H9 (cell line): ENCODE measurements around the gene MARCHF6. TPM values are rescaled to one million over a fixed set of nuclear protein-coding genes. Genes with fewer than 3 reads are reported as not detected.

Experiments
- DNase-seq: peaks from one replicate; pipeline ENCODE4 v3.0.0-alpha.2; 2017
- H2AFZ ChIP-seq: one replicate; pipeline ENCODE4 v1.6.1; 2013; ENCODE audit warnings: mild to moderate bottlenecking, low read length, control low read depth, moderate library complexity
- H2AK5ac ChIP-seq: 2 replicates; pipeline ENCODE4 v1.6.1; 2013; ENCODE audit warnings: low read length, control low read depth, mixed read lengths; ENCODE audit not compliant: insufficient read length
- H2BK120ac ChIP-seq: one replicate; pipeline ENCODE4 v1.6.1; 2013; ENCODE audit warnings: low read depth, mild to moderate bottlenecking, low read length, control low read depth, inconsistent platforms; ENCODE audit not compliant: poor library complexity, severe bottlenecking
- H2BK12ac ChIP-seq: 2 replicates; pipeline ENCODE4 v1.6.1; 2013; ENCODE audit warnings: low read length, control low read depth, mixed read lengths, low read depth; ENCODE audit not compliant: insufficient read length
- H2BK15ac ChIP-seq: 2 replicates; pipeline ENCODE4 v1.6.1; 2013; ENCODE audit warnings: low read depth, low read length, control low read depth
- H2BK20ac ChIP-seq: one replicate; pipeline ENCODE4 v1.6.1; 2013; ENCODE audit warnings: low read depth, mild to moderate bottlenecking, low read length, control low read depth, inconsistent platforms; ENCODE audit not compliant: poor library complexity, severe bottlenecking
- H2BK5ac ChIP-seq: 2 replicates; pipeline ENCODE4 v1.6.1; 2013; ENCODE audit warnings: low read length, control low read depth, mixed read lengths; ENCODE audit not compliant: insufficient read length
- H3K14ac ChIP-seq: 2 replicates; pipeline ENCODE4 v1.6.1; 2013; ENCODE audit warnings: low read length, control low read depth; ENCODE audit not compliant: insufficient read depth
- H3K18ac ChIP-seq: 2 replicates; pipeline ENCODE4 v1.6.1; 2013; ENCODE audit warnings: low read depth, mild to moderate bottlenecking, mixed read lengths, low read length, control low read depth; ENCODE audit not compliant: insufficient read length
- H3K23ac ChIP-seq: 2 replicates; pipeline ENCODE4 v1.6.1; 2013; ENCODE audit warnings: low read length, control low read depth, mixed read lengths, low read depth; ENCODE audit not compliant: insufficient read length
- H3K23me2 ChIP-seq: 2 replicates; pipeline ENCODE4 v1.6.1; 2013; ENCODE audit warnings: low read depth, mild to moderate bottlenecking, mixed read lengths, low read length, control low read depth; ENCODE audit not compliant: insufficient read length, poor library complexity, severe bottlenecking
- H3K27ac ChIP-seq: 2 replicates; pipeline ENCODE4 v1.5.1; 2013; ENCODE audit warnings: low read length, control low read depth, mixed read lengths, low read depth; ENCODE audit not compliant: insufficient read length
- H3K27me3 ChIP-seq: 2 replicates; pipeline ENCODE4 v1.6.1; 2013; ENCODE audit warnings: low read length, control low read depth, inconsistent platforms; ENCODE audit not compliant: insufficient read depth
- H3K4ac ChIP-seq: 2 replicates; pipeline ENCODE4 v1.6.1; 2013; ENCODE audit warnings: low read depth, mild to moderate bottlenecking, control low read depth, inconsistent platforms, low read length, moderate library complexity
- H3K4me1 ChIP-seq: 2 replicates; pipeline ENCODE4 v1.6.1; 2013; ENCODE audit warnings: low read length, control low read depth, inconsistent platforms; ENCODE audit not compliant: insufficient read depth
- H3K4me2 ChIP-seq: 2 replicates; pipeline ENCODE4 v1.6.1; 2013; ENCODE audit warnings: low read length, control low read depth, mixed read lengths; ENCODE audit not compliant: insufficient read length, insufficient read depth
- H3K56ac ChIP-seq: 2 replicates; pipeline ENCODE4 v1.6.1; 2013; ENCODE audit warnings: low read depth, mild to moderate bottlenecking, mixed read lengths, low read length, control low read depth; ENCODE audit not compliant: insufficient read length
- H3K79me1 ChIP-seq: 2 replicates; pipeline ENCODE4 v1.6.1; 2013; ENCODE audit warnings: low read depth, mild to moderate bottlenecking, moderate library complexity, low read length, control low read depth, inconsistent platforms; ENCODE audit not compliant: insufficient read depth, poor library complexity, severe bottlenecking
- H3K79me2 ChIP-seq: 2 replicates; pipeline ENCODE4 v1.6.1; 2013; ENCODE audit warnings: low read length, control low read depth, inconsistent platforms; ENCODE audit not compliant: insufficient read depth
- H3K9ac ChIP-seq: 2 replicates; pipeline ENCODE4 v1.6.1; 2013; ENCODE audit warnings: low read length, control low read depth, mixed read lengths; ENCODE audit not compliant: insufficient read length; ENCODE audit errors: extremely low read depth
- H3K9me3 ChIP-seq: one replicate; pipeline ENCODE4 v1.6.1; 2013; ENCODE audit warnings: low read depth, low read length, inconsistent platforms; ENCODE audit not compliant: control insufficient read depth
- H3T11ph ChIP-seq: one replicate; pipeline ENCODE4 v1.6.1; 2013; ENCODE audit warnings: mild to moderate bottlenecking, low read length, control low read depth, inconsistent platforms
- H4K20me1 ChIP-seq: one replicate; pipeline ENCODE4 v1.6.1; 2013; ENCODE audit not compliant: control insufficient read depth, insufficient read length, insufficient read depth
- H4K5ac ChIP-seq: 2 replicates; pipeline ENCODE4 v1.6.1; 2013; ENCODE audit warnings: low read depth, mild to moderate bottlenecking, mixed read lengths, low read length, control low read depth; ENCODE audit not compliant: insufficient read length
- H4K8ac ChIP-seq: replicated peaks from 2 replicates; pipeline ENCODE4 v1.6.1; 2013; ENCODE audit warnings: low read length, control low read depth, mixed read lengths, low read depth; ENCODE audit not compliant: insufficient read length
- H4K91ac ChIP-seq: 2 replicates; pipeline ENCODE4 v1.6.1; 2013; ENCODE audit warnings: low read depth, mild to moderate bottlenecking, moderate library complexity, mixed read lengths, low read length, control low read depth; ENCODE audit not compliant: insufficient read length
- H3K27ac Mint-ChIP-seq, 3 experiments: 2 replicates in 2 of 3; 3 replicates in 1 of 3; pipeline ENCODE4 v1.8.0; 2020 to 2021; ENCODE audit warnings: mixed read lengths in 3 of 3, mild to moderate bottlenecking in 1 of 3, moderate library complexity in 1 of 3
- H3K27me3 Mint-ChIP-seq: 2 replicates; pipeline ENCODE4 v1.8.0; 2021; ENCODE audit warnings: low read depth, mild to moderate bottlenecking, moderate library complexity, mixed read lengths
- H3K36me3 Mint-ChIP-seq, 3 experiments: 2 replicates in 2 of 3; 3 replicates in 1 of 3; pipeline ENCODE4 v1.8.0; 2020 to 2021; ENCODE audit warnings: low read depth in 3 of 3, mixed read lengths in 3 of 3; ENCODE audit not compliant: insufficient read depth in 1 of 3
- H3K4me1 Mint-ChIP-seq, 2 experiments: 2 replicates each; pipeline ENCODE4 v1.8.0; 2020; ENCODE audit warnings: mixed read lengths in 2 of 2
- H3K4me3 Mint-ChIP-seq, 2 experiments: 2 replicates in 1 of 2; 3 replicates in 1 of 2; pipeline ENCODE4 v1.8.0; 2020 to 2021; ENCODE audit warnings: mild to moderate bottlenecking in 2 of 2, mixed read lengths in 2 of 2, moderate library complexity in 1 of 2
- H3K9me3 Mint-ChIP-seq, 2 experiments: 2 replicates in 1 of 2; 3 replicates in 1 of 2; pipeline ENCODE4 v1.8.0; 2020; ENCODE audit warnings: mild to moderate bottlenecking in 2 of 2, mixed read lengths in 2 of 2, moderate library complexity in 1 of 2
- WGBS: extraction: QIAGEN DNeasy Blood & Tissue Kit; methylation state at CpG from one replicate; pipeline ENCODE4 v1.1.7; 2013; ENCODE audit warnings: missing lambda C conversion rate, low lambda C conversion rate, mixed read lengths; ENCODE audit not compliant: insufficient read length; ENCODE audit errors: extremely low coverage; 5-methylcytosine and 5-hydroxymethylcytosine counted together
- total RNA-seq: library from RNA; stranded (reverse); gene quantifications from 2 replicates; pipeline ENCODE4 v1.2.1, GENCODE V29; 2021
- TF ChIP-seq, protein P1 (sequence below): fragments of 200-600 bp; sonication (generic); conservative IDR thresholded peaks from 3 replicates; pipeline ENCODE4 v1.8.0; 2021; ENCODE audit warnings: antibody characterized with exemption, mild to moderate bottlenecking

Gene MARCHF6
- total RNA-seq, 1 experiment from 2014 or later: 118 TPM

DNA sequence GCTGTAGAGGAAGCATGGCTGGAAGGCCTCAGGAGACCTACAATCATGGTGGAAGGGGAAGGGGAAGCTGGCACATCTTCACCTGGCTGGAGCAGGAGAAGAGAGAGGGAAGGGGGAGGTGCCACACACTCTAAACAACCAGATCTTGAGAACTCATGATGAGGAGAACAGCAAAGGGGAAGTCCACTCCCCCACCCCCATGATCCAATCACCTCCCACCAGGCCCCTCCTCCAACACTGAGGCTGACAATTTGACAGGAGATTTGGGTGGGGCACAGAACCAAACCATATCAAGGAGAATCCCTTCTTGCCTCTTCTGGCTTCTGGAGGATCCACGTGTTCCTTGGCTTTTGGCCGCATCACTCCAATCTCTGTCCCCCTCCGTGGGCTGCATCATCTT, 32.7 kb upstream of the MARCHF6 start:
- Mint-ChIP-seq H3K27me3 (peaks cover 5% of the 10 kb centered on the region), H3K9me3 (no peaks in the 10 kb centered on the region; a peak in 1 of 5 replicates), H3K36me3 (no peaks in the 10 kb centered on the region), H3K4me1 (peaks cover 0 to 4% of the 10 kb centered on the region in 2 experiments; a peak in 2 of 4 replicates), H3K4me3 (no peak overlapping the region), H3K27ac (no peak overlapping the region)
- Histone ChIP-seq H3K14ac (no peak overlapping the region; the same call in 1 of the 2 replicates), H2AFZ (no peak overlapping the region), H3K27me3 (no peaks in the 10 kb centered on the region), H3K79me2 (no peaks in the 10 kb centered on the region), H2BK5ac (no peak overlapping the region), H3K4me1 (no peaks in the 10 kb centered on the region), H2BK20ac (no peak overlapping the region), H4K5ac (no peak overlapping the region), H3K56ac (no peak overlapping the region), H3K27ac (no peak overlapping the region), H3K23ac (no peak overlapping the region), H3T11ph (no peak overlapping the region), H2BK120ac (no peak overlapping the region), H3K79me1 (no peaks in the 10 kb centered on the region), H4K8ac (no peak overlapping the region), H4K91ac (no peak overlapping the region), H2AK5ac (no peak overlapping the region), H2BK12ac (no peak overlapping the region), H3K4ac (no peak overlapping the region), H3K9me3 (no peaks in the 10 kb centered on the region), H3K9ac (no peak overlapping the region), H2BK15ac (no peak overlapping the region), H4K20me1 (no peaks in the 10 kb centered on the region), H3K23me2 (no peaks in the 10 kb centered on the region), H3K4me2 (no peak overlapping the region), H3K18ac (no peak overlapping the region)
- TF ChIP-seq, protein P1, sequence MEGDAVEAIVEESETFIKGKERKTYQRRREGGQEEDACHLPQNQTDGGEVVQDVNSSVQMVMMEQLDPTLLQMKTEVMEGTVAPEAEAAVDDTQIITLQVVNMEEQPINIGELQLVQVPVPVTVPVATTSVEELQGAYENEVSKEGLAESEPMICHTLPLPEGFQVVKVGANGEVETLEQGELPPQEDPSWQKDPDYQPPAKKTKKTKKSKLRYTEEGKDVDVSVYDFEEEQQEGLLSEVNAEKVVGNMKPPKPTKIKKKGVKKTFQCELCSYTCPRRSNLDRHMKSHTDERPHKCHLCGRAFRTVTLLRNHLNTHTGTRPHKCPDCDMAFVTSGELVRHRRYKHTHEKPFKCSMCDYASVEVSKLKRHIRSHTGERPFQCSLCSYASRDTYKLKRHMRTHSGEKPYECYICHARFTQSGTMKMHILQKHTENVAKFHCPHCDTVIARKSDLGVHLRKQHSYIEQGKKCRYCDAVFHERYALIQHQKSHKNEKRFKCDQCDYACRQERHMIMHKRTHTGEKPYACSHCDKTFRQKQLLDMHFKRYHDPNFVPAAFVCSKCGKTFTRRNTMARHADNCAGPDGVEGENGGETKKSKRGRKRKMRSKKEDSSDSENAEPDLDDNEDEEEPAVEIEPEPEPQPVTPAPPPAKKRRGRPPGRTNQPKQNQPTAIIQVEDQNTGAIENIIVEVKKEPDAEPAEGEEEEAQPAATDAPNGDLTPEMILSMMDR: no peak
- no peak for DNase-seq
- no CpG with 5 or more reads among the region's 3 CpGs for WGBS
